Stimulated activated naive CD8-positive, alpha-beta T cell treated with anti-CD3 and anti-CD28 coated beads, Interleukin-15, Interleukin-2, amounts not matched to agents 100 ng/mL and 50 ng/mL, for 24 hours (primary cell): Measurements from ENCODE around the gene OPHN1.

Source experiments
- H3K27ac Mint-ChIP-seq: one replicate; pipeline ENCODE4 v1.8.0; 2021; ENCODE audit warnings: mild to moderate bottlenecking, mixed read lengths
- H3K27me3 Mint-ChIP-seq: one replicate; pipeline ENCODE4 v1.8.0; 2021; ENCODE audit warnings: mixed read lengths
- H3K36me3 Mint-ChIP-seq: one replicate; pipeline ENCODE4 v1.8.0; 2021; ENCODE audit warnings: low read depth, mixed read lengths
- H3K4me1 Mint-ChIP-seq: one replicate; pipeline ENCODE4 v1.8.0; 2021; ENCODE audit warnings: low read depth, mixed read lengths
- H3K4me3 Mint-ChIP-seq: one replicate; pipeline ENCODE4 v1.8.0; 2021; ENCODE audit warnings: mild to moderate bottlenecking, mixed read lengths
- H3K9me3 Mint-ChIP-seq: one replicate; pipeline ENCODE4 v1.8.0; 2021; ENCODE audit warnings: mixed read lengths

The OPHN1 gene

GRCh38 chrX:68438575-68438974, 5.3 kb upstream of the OPHN1 start:
- Mint-ChIP-seq H3K27me3 (peaks cover 28% of the 10 kb centered on the region), H3K4me1 (peaks cover 12% of the 10 kb centered on the region), H3K4me3 (no peak overlapping the region), H3K9me3 (no peaks in the 10 kb centered on the region), H3K36me3 (no peaks in the 10 kb centered on the region), H3K27ac (no peak overlapping the region)

GRCh38 chrX:68433981-68434299, 645 bp upstream of the OPHN1 start:
- Mint-ChIP-seq H3K27ac (no peak overlapping the region), H3K27me3 (peaks cover 46% of the 10 kb centered on the region), H3K36me3 (no peaks in the 10 kb centered on the region), H3K9me3 (no peaks in the 10 kb centered on the region), H3K4me1 (peaks cover 10% of the 10 kb centered on the region), H3K4me3 (peak overlapping the region; percentile 64)

GRCh38 chrX:68432648-68433047, 647 bp downstream of the OPHN1 start:
- H3K4me1 Mint-ChIP-seq: peaks cover 10% of the 10 kb centered on the region
- H3K36me3 Mint-ChIP-seq: no peaks in the 10 kb centered on the region
- H3K4me3 Mint-ChIP-seq: peak overlapping the region; percentile 64
- no peaks in the 10 kb centered on the region for H3K9me3 Mint-ChIP-seq
- peaks cover 53% of the 10 kb centered on the region for H3K27me3 Mint-ChIP-seq
- no peak overlapping the region for H3K27ac Mint-ChIP-seq

GRCh38 chrX:68431836-68432235, 1.5 kb downstream of the OPHN1 start:
- H3K4me1 Mint-ChIP-seq: peaks cover 10% of the 10 kb centered on the region

GRCh38 chrX:68429216-68429615, 4.1 kb downstream of the OPHN1 start:
- Mint-ChIP-seq H3K27ac (no peak overlapping the region), H3K4me1 (peaks cover 9% of the 10 kb centered on the region), H3K27me3 (peaks cover 34% of the 10 kb centered on the region), H3K4me3 (no peak overlapping the region), H3K36me3 (no peaks in the 10 kb centered on the region), H3K9me3 (no peaks in the 10 kb centered on the region)

More at GRCh38 chrX:68431836-68432235, 1.5 kb downstream of the OPHN1 start:
- Mint-ChIP-seq H3K27me3 (peaks cover 48% of the 10 kb centered on the region), H3K36me3 (no peaks in the 10 kb centered on the region), H3K9me3 (no peaks in the 10 kb centered on the region), H3K4me3 (no peak overlapping the region), H3K27ac (no peak overlapping the region)

GRCh38 chrX:68428431-68428830, 4.9 kb downstream of the OPHN1 start:
- peaks cover 5% of the 10 kb centered on the region for H3K4me1 Mint-ChIP-seq
- H3K27ac Mint-ChIP-seq: no peak overlapping the region
- peaks cover 31% of the 10 kb centered on the region for H3K27me3 Mint-ChIP-seq
- no peak overlapping the region for H3K4me3 Mint-ChIP-seq
- H3K36me3 Mint-ChIP-seq: no peaks in the 10 kb centered on the region
- no peaks in the 10 kb centered on the region for H3K9me3 Mint-ChIP-seq

GRCh38 chrX:68424719-68425118, 8.6 kb downstream of the OPHN1 start:
- Mint-ChIP-seq H3K27me3 (peaks cover 16% of the 10 kb centered on the region), H3K4me1 (no peaks in the 10 kb centered on the region), H3K36me3 (no peaks in the 10 kb centered on the region)

GRCh38 chrX:68422478-68422877, 10.8 kb downstream of the OPHN1 start:
- H3K9me3 Mint-ChIP-seq: no peaks in the 10 kb centered on the region
- H3K36me3 Mint-ChIP-seq: no peaks in the 10 kb centered on the region
- no peak overlapping the region for H3K27ac Mint-ChIP-seq
- H3K4me3 Mint-ChIP-seq: no peak overlapping the region
- H3K27me3 Mint-ChIP-seq: peaks cover 10% of the 10 kb centered on the region
- no peaks in the 10 kb centered on the region for H3K4me1 Mint-ChIP-seq

More at GRCh38 chrX:68424719-68425118, 8.6 kb downstream of the OPHN1 start:
- no peak overlapping the region for H3K4me3 Mint-ChIP-seq
- H3K27ac Mint-ChIP-seq: no peak overlapping the region
- H3K9me3 Mint-ChIP-seq: no peaks in the 10 kb centered on the region

- no peaks in the 10 kb centered on the region for H3K9me3 Mint-ChIP-seq
- H3K27me3 Mint-ChIP-seq: peaks cover 10% of the 10 kb centered on the region
- no peaks in the 10 kb centered on the region for H3K4me1 Mint-ChIP-seq
- no peak overlapping the region for H3K27ac Mint-ChIP-seq
- no peak overlapping the region for H3K4me3 Mint-ChIP-seq
- H3K36me3 Mint-ChIP-seq: no peaks in the 10 kb centered on the region
Measured at GRCh38 chrX:68421636-68422035, 11.7 kb downstream of the OPHN1 start.

- no peaks in the 10 kb centered on the region for H3K36me3 Mint-ChIP-seq
- no peaks in the 10 kb centered on the region for H3K9me3 Mint-ChIP-seq
Measured at GRCh38 chrX:68420559-68420958, 12.7 kb downstream of the OPHN1 start.

GRCh38 chrX:68419975-68420374, 13.3 kb downstream of the OPHN1 start:
- no peaks in the 10 kb centered on the region for H3K9me3 Mint-ChIP-seq
- H3K4me1 Mint-ChIP-seq: no peaks in the 10 kb centered on the region
- H3K36me3 Mint-ChIP-seq: no peaks in the 10 kb centered on the region
- peaks cover 10% of the 10 kb centered on the region for H3K27me3 Mint-ChIP-seq
- H3K27ac Mint-ChIP-seq: no peak overlapping the region
- no peak overlapping the region for H3K4me3 Mint-ChIP-seq

More at GRCh38 chrX:68420559-68420958, 12.7 kb downstream of the OPHN1 start:
- no peaks in the 10 kb centered on the region for H3K4me1 Mint-ChIP-seq
- H3K27me3 Mint-ChIP-seq: peaks cover 10% of the 10 kb centered on the region
- no peak overlapping the region for H3K27ac Mint-ChIP-seq
- H3K4me3 Mint-ChIP-seq: no peak overlapping the region

- H3K4me3 Mint-ChIP-seq: no peak overlapping the region
- H3K27ac Mint-ChIP-seq: no peak overlapping the region
- peaks cover 7% of the 10 kb centered on the region for H3K27me3 Mint-ChIP-seq
- no peaks in the 10 kb centered on the region for H3K4me1 Mint-ChIP-seq
- H3K36me3 Mint-ChIP-seq: no peaks in the 10 kb centered on the region
- no peaks in the 10 kb centered on the region for H3K9me3 Mint-ChIP-seq
Measured at GRCh38 chrX:68417651-68418050, 15.6 kb downstream of the OPHN1 start.

- Mint-ChIP-seq H3K9me3 (no peaks in the 10 kb centered on the region), H3K36me3 (no peaks in the 10 kb centered on the region), H3K27ac (no peak overlapping the region), H3K4me3 (no peak overlapping the region), H3K4me1 (no peaks in the 10 kb centered on the region), H3K27me3 (peaks cover 7% of the 10 kb centered on the region)
Measured at GRCh38 chrX:68416592-68416991, 16.7 kb downstream of the OPHN1 start.

- no peaks in the 10 kb centered on the region for H3K36me3 Mint-ChIP-seq
Measured at GRCh38 chrX:68415316-68415715, 18.0 kb downstream of the OPHN1 start.

GRCh38 chrX:68413254-68413653, 20.0 kb downstream of the OPHN1 start:
- no peak overlapping the region for H3K4me3 Mint-ChIP-seq
- no peaks in the 10 kb centered on the region for H3K27me3 Mint-ChIP-seq

More at GRCh38 chrX:68415316-68415715, 18.0 kb downstream of the OPHN1 start:
- peaks cover 3% of the 10 kb centered on the region for H3K27me3 Mint-ChIP-seq
- H3K4me3 Mint-ChIP-seq: no peak overlapping the region
- H3K9me3 Mint-ChIP-seq: no peaks in the 10 kb centered on the region
- no peaks in the 10 kb centered on the region for H3K4me1 Mint-ChIP-seq
- H3K27ac Mint-ChIP-seq: no peak overlapping the region

GRCh38 chrX:68411729-68412128, 21.6 kb downstream of the OPHN1 start:
- H3K36me3 Mint-ChIP-seq: no peaks in the 10 kb centered on the region
- no peaks in the 10 kb centered on the region for H3K9me3 Mint-ChIP-seq
- H3K27ac Mint-ChIP-seq: no peak overlapping the region
- H3K4me3 Mint-ChIP-seq: no peak overlapping the region
- H3K4me1 Mint-ChIP-seq: no peaks in the 10 kb centered on the region
- H3K27me3 Mint-ChIP-seq: no peaks in the 10 kb centered on the region

More at GRCh38 chrX:68413254-68413653, 20.0 kb downstream of the OPHN1 start:
- no peak overlapping the region for H3K27ac Mint-ChIP-seq
- no peaks in the 10 kb centered on the region for H3K9me3 Mint-ChIP-seq
- no peaks in the 10 kb centered on the region for H3K4me1 Mint-ChIP-seq
- no peaks in the 10 kb centered on the region for H3K36me3 Mint-ChIP-seq
